Limb (tissue), 2 donors: ENCODE measurements around the gene TPPP2.

ENCODE experiments used
- DNase-seq, 2 donors: peaks; one replicate each; pipeline ENCODE4 v3.0.0-alpha.2; 2016; ENCODE audit errors: extremely low spot score in 2 of 2

The TPPP2 gene

GRCh38 chr14:21074398-21075272 lies 44.6 kb downstream of the TPPP2 start:
- no peak for DNase-seq

DNA sequence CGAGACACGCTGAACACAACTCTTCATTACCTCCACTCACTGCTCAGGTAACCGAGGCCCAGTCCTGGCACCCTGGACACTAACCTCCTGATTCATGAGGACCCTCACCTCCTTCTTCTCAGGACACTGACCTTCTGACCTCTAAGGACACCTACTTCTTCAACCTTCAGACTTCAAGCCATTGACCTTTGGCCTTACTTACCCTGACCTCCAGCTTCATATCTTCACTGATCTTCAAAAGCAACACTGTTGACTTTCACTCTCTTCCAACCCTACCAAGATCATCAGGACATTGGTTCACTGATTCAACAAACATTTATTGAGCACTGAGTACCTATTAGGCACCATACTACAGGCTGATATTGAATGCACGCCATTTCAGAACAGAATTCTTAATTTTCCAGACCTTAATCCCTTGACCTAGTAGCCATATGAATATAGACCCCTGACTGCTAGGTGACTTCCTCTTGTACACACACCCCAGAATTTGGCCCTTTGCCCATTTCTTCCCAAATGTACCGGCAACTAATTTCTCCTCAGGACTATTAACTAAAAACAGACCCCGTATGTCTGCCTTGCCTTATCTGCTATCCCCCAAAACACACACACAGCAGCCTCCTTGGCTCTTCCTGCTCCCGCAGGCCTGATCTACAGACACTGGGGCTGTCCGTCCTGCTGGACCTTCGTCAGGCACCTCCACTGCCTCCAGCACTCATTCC lies 45.9 kb downstream of the TPPP2 start:
- no peak for DNase-seq

- no peak for DNase-seq
Measured at GRCh38 chr14:21077672-21078071, 47.7 kb downstream of the TPPP2 start.

- no peak for DNase-seq
Measured at GRCh38 chr14:21078287-21078686, 48.3 kb downstream of the TPPP2 start.

DNA sequence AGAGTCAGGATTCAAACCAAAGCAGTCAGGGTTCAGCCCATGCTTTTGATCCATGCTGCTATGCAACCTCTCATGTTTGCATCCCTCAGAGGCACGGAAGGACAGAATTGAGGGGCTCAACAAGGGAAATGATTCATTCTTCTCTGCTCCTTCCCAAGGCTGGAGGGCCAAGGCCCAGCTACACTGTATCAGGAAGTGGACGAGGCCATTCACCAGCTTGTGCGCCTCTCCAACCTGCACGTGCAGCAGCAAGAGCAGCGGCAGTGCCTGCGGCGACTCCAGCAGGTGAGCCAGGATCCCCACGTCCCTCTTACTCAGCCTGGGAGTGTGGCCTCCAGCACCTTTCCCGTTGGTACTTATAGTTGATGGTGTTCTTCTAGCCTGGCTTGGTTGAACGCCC lies 48.7 kb downstream of the TPPP2 start:
- no peak for DNase-seq

DNA sequence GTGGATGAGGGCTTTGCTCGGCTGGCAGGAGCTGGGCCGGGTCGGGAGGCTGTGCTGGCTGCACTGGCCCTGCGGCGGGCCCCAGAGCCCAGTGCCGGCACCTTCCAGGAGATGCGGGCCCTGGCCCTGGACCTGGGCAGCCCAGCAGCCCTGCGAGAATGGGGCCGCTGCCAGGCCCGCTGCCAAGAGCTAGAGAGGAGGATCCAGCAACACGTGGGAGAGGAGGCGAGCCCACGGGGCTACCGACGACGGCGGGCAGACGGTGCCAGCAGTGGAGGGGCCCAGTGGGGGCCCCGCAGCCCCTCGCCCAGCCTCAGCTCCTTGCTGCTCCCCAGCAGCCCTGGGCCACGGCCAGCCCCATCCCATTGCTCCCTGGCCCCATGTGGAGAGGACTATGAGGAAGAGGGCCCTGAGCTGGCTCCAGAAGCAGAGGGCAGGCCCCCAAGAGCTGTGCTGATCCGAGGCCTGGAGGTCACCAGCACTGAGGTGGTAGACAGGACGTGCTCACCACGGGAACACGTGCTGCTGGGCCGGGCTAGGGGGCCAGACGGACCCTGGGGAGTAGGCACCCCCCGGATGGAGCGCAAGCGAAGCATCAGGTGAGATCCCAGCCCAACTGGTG lies 51.6 kb downstream of the TPPP2 start:
- DNase-seq, result no peak
